ENCODE measurements around the gene EFCAB13. TPM values are rescaled to one million over a fixed set of nuclear protein-coding genes. Genes with fewer than 3 reads are reported as not detected.

Gene EFCAB13
- total and polyA plus RNA-seq, 2 donors from 2014 or later, result 2.2 to 18.8 TPM

- peaks cover 3 to 52% (median 51%) of the 10 kb centered on the region in 3 donors for H3K4me1 ChIP-seq (ENCODE audit: control insufficient read depth in 2 of 3, insufficient read depth in 2 of 3, low read depth in 1 of 3, low read length in 3 of 3)
- DNase-seq (peak; percentile 77 to 93 (median 88)), FAIRE-seq (no peak)
- intact Hi-C loops (cut with DNase I), result no loop called here
- no peak overlapping the region for H3K4me3 ChIP-seq (ENCODE audit: low read length in 3 of 3)
- H3K9me3 ChIP-seq (ENCODE audit: control insufficient read depth in 2 of 3, insufficient read depth in 1 of 3, low read length in 3 of 3), result no peaks in the 10 kb centered on the region
- H3K9ac ChIP-seq (ENCODE audit: low read length in 3 of 3), result peak overlapping the region in 1 of 3 donors; percentile 37
- no peaks in the 10 kb centered on the region for H3K36me3 ChIP-seq (ENCODE audit: control insufficient read depth in 2 of 3, insufficient read depth in 3 of 3, low read length in 3 of 3)
- peak overlapping the region; percentile 81 to 91 for H3K27ac ChIP-seq (ENCODE audit: low read depth in 2 of 2, low read length in 2 of 2)
- no peak for TF ChIP-seq CTCF (IDR thresholded peaks at IDR 0.05; ENCODE audit: borderline replicate concordance, extremely low read depth, insufficient read depth)
- no peaks in the 10 kb centered on the region for H3K27me3 ChIP-seq (ENCODE audit: control insufficient read depth, insufficient read depth, low read length)
Measured at GRCh38 chr17:47275245-47275984, 48.3 kb upstream of the EFCAB13 start.

GRCh38 chr17:47276444-47276843 lies 47.3 kb upstream of the EFCAB13 start:
- DNase-seq (peak in 1 of 5 donors; percentile 24), FAIRE-seq (no peak)
- Histone ChIP-seq H3K36me3 (ENCODE audit: control insufficient read depth in 2 of 3, insufficient read depth in 3 of 3, low read length in 3 of 3) (no peaks in the 10 kb centered on the region), H3K4me3 (ENCODE audit: low read length in 3 of 3) (no peak overlapping the region), H3K27me3 (ENCODE audit: control insufficient read depth, insufficient read depth, low read length) (no peaks in the 10 kb centered on the region), H3K4me1 (ENCODE audit: control insufficient read depth in 2 of 3, insufficient read depth in 2 of 3, low read depth in 1 of 3, low read length in 3 of 3) (peaks cover 3 to 48% (median 44%) of the 10 kb centered on the region in 3 donors), H3K9ac (ENCODE audit: low read length in 3 of 3) (peak overlapping the region in 1 of 3 donors; percentile 16), H3K9me3 (ENCODE audit: control insufficient read depth in 2 of 3, insufficient read depth in 1 of 3, low read length in 3 of 3) (no peaks in the 10 kb centered on the region), H3K27ac (ENCODE audit: low read depth in 2 of 2, low read length in 2 of 2) (peak overlapping the region; percentile 81 to 91)
- intact Hi-C loops (cut with DNase I), result no loop called here
- no peak for TF ChIP-seq CTCF (IDR thresholded peaks at IDR 0.05; ENCODE audit: borderline replicate concordance, extremely low read depth, insufficient read depth)

GRCh38 chr17:47276868-47277267 lies 46.9 kb upstream of the EFCAB13 start:
- no peak overlapping the region for H3K4me3 ChIP-seq (ENCODE audit: low read length in 3 of 3)
- no peaks in the 10 kb centered on the region for H3K27me3 ChIP-seq (ENCODE audit: control insufficient read depth, insufficient read depth, low read length)
- TF ChIP-seq CTCF (IDR thresholded peaks at IDR 0.05; ENCODE audit: borderline replicate concordance, extremely low read depth, insufficient read depth), result no peak
- peaks cover 3 to 48% (median 44%) of the 10 kb centered on the region in 3 donors for H3K4me1 ChIP-seq (ENCODE audit: control insufficient read depth in 2 of 3, insufficient read depth in 2 of 3, low read depth in 1 of 3, low read length in 3 of 3)
- H3K27ac ChIP-seq (ENCODE audit: low read depth in 2 of 2, low read length in 2 of 2), result peak overlapping the region; percentile 81 to 91
- FAIRE-seq, result no peak
- peak in 4 of 5 donors; percentile 72 to 89 (median 84) for DNase-seq
- no peaks in the 10 kb centered on the region for H3K36me3 ChIP-seq (ENCODE audit: control insufficient read depth in 2 of 3, insufficient read depth in 3 of 3, low read length in 3 of 3)
- intact Hi-C loops (cut with DNase I), result no loop called here
- no peaks in the 10 kb centered on the region for H3K9me3 ChIP-seq (ENCODE audit: control insufficient read depth in 2 of 3, insufficient read depth in 1 of 3, low read length in 3 of 3)
- H3K9ac ChIP-seq (ENCODE audit: low read length in 3 of 3), result peak overlapping the region in 1 of 3 donors; percentile 16

Data from kidney (tissue), 14 donors.